Measurements from ENCODE around the gene TANGO2. TPM values are rescaled to one million over a fixed set of nuclear protein-coding genes. Genes with fewer than 3 reads are reported as not detected.

Gene TANGO2
- total RNA-seq, 1 donor, result 43.8 TPM

DNA sequence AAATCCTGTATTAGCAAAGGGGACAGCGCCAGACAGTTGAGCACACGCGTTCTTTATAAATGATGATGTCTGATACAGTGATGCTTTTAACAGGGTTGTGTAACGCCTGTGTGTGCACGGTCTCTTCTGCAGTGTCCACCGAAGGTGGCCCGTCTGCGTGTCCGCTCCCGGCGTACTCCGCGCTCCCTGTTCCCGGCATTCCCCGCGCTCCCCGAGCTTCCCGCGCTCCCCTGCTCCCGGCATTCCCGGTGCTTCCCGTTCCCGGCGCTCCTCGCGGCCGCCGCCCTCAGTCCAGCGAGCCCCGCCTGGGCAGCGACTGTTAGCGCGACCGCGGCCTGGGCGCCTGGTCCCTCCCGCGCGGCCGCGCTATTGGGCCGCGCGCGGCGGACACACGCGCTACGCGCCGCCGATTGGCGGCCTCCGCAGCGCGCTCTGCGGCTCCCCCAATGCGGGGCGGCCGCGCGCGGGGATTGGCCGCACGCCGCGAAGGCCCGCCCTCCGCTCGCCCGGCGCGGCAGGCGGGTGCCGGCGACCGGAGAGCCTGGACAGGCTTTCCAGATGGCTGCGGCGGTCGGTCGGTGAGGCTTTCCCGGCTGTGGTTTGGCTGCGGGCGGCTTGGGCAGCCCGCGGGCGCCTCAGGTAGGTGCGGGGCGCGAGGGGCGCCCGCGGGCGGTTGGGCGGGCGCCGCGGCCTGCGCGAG, 59.0 kb downstream of the TANGO2 start, which contains the start of gene DGCR8:
DGCR8 (plus strand) TSS at position 497 of the 700 bp plus-strand sequence. CDS start 5,723 bp downstream, outside the sequence.
- Histone ChIP-seq H3K79me2 (ENCODE audit: insufficient read depth, low read length) (peaks cover 44% of the 10 kb centered on the region), H3K4me1 (ENCODE audit: insufficient read depth, low read length) (peaks cover 18% of the 10 kb centered on the region), H2AFZ (ENCODE audit: low read length) (peak within 1 kb of the TSS; percentile 95), H3K4me3 (ENCODE audit: insufficient read depth, low read length) (peak within 1 kb of the TSS; percentile 96), H4K20me1 (ENCODE audit: insufficient read depth, low read length) (peaks cover 35% of the 10 kb centered on the region), H3K9me3 (ENCODE audit: low read depth, low read length) (no peaks in the 10 kb centered on the region), H3K4me2 (ENCODE audit: insufficient read depth, low read length) (peak within 1 kb of the TSS; percentile 100), H3K27ac (ENCODE audit: low read depth, low read length) (peak within 1 kb of the TSS; percentile 81), H3K27me3 (ENCODE audit: insufficient read depth, low read length) (no peaks in the 10 kb centered on the region), H3K36me3 (ENCODE audit: insufficient read depth, low read length) (no peaks in the 10 kb centered on the region)
- TF ChIP-seq, protein P1, sequence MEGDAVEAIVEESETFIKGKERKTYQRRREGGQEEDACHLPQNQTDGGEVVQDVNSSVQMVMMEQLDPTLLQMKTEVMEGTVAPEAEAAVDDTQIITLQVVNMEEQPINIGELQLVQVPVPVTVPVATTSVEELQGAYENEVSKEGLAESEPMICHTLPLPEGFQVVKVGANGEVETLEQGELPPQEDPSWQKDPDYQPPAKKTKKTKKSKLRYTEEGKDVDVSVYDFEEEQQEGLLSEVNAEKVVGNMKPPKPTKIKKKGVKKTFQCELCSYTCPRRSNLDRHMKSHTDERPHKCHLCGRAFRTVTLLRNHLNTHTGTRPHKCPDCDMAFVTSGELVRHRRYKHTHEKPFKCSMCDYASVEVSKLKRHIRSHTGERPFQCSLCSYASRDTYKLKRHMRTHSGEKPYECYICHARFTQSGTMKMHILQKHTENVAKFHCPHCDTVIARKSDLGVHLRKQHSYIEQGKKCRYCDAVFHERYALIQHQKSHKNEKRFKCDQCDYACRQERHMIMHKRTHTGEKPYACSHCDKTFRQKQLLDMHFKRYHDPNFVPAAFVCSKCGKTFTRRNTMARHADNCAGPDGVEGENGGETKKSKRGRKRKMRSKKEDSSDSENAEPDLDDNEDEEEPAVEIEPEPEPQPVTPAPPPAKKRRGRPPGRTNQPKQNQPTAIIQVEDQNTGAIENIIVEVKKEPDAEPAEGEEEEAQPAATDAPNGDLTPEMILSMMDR (IDR thresholded peaks at IDR 0.05; ENCODE audit: extremely low read depth, low read depth, low read length), result no peak
- peak; percentile 100 for DNase-seq (ENCODE audit: insufficient read length, low spot score, missing footprints)

GRCh38 chr22:20080445-20080775, 59.5 kb downstream of the TANGO2 start:
- TF ChIP-seq, protein P1 (IDR thresholded peaks at IDR 0.05; ENCODE audit: extremely low read depth, low read depth, low read length), result no peak
- H3K27me3 ChIP-seq (ENCODE audit: insufficient read depth, low read length), result no peaks in the 10 kb centered on the region
- H3K4me1 ChIP-seq (ENCODE audit: insufficient read depth, low read length), result peaks cover 18% of the 10 kb centered on the region
- peak overlapping the region; percentile 96 for H3K4me3 ChIP-seq (ENCODE audit: insufficient read depth, low read length)
- no peaks in the 10 kb centered on the region for H3K36me3 ChIP-seq (ENCODE audit: insufficient read depth, low read length)
- no peaks in the 10 kb centered on the region for H3K9me3 ChIP-seq (ENCODE audit: low read depth, low read length)
- H4K20me1 ChIP-seq (ENCODE audit: insufficient read depth, low read length), result peaks cover 40% of the 10 kb centered on the region
- H3K27ac ChIP-seq (ENCODE audit: low read depth, low read length), result peak overlapping the region; percentile 81
- H3K79me2 ChIP-seq (ENCODE audit: insufficient read depth, low read length), result peaks cover 49% of the 10 kb centered on the region
- H3K4me2 ChIP-seq (ENCODE audit: insufficient read depth, low read length), result peak overlapping the region; percentile 100
- DNase-seq (ENCODE audit: insufficient read length, low spot score, missing footprints), result peak; percentile 96
- H2AFZ ChIP-seq (ENCODE audit: low read length), result peak overlapping the region; percentile 69

- DNase-seq (ENCODE audit: insufficient read length, low spot score, missing footprints), result peak; percentile 91
- Histone ChIP-seq H3K9me3 (ENCODE audit: low read depth, low read length) (no peaks in the 10 kb centered on the region), H2AFZ (ENCODE audit: low read length) (peak overlapping the region; percentile 69), H3K4me2 (ENCODE audit: insufficient read depth, low read length) (peak overlapping the region; percentile 100), H3K36me3 (ENCODE audit: insufficient read depth, low read length) (peaks cover 5% of the 10 kb centered on the region), H3K4me3 (ENCODE audit: insufficient read depth, low read length) (peak overlapping the region; percentile 96), H4K20me1 (ENCODE audit: insufficient read depth, low read length) (peaks cover 45% of the 10 kb centered on the region), H3K27me3 (ENCODE audit: insufficient read depth, low read length) (no peaks in the 10 kb centered on the region), H3K27ac (ENCODE audit: low read depth, low read length) (peak overlapping the region; percentile 81), H3K79me2 (ENCODE audit: insufficient read depth, low read length) (peaks cover 55% of the 10 kb centered on the region), H3K4me1 (ENCODE audit: insufficient read depth, low read length) (peaks cover 18% of the 10 kb centered on the region)
- TF ChIP-seq, protein P1 (IDR thresholded peaks at IDR 0.05; ENCODE audit: extremely low read depth, low read depth, low read length), result no peak
Measured at GRCh38 chr22:20080776-20081654, 60.1 kb downstream of the TANGO2 start.

Measured in osteoblast (primary cell).